IPS-20b (cell line): Measurements from ENCODE around the gene MRPL27.

ENCODE experiments used
- H3K27ac ChIP-seq: one replicate; pipeline ENCODE4 v1.5.1; 2013; ENCODE audit warnings: low read length
- H3K27me3 ChIP-seq: 2 replicates; pipeline ENCODE4 v1.6.1; 2013; ENCODE audit warnings: mild to moderate bottlenecking, low read length, inconsistent platforms; ENCODE audit not compliant: insufficient read depth
- H3K36me3 ChIP-seq: 2 replicates; pipeline ENCODE4 v1.6.1; 2013; ENCODE audit warnings: low read depth, mild to moderate bottlenecking, inconsistent platforms, low read length, moderate library complexity; ENCODE audit not compliant: insufficient read depth
- H3K4me1 ChIP-seq: 2 replicates; pipeline ENCODE4 v1.6.1; 2013; ENCODE audit warnings: mild to moderate bottlenecking, control low read depth, inconsistent platforms, low read length, moderate library complexity; ENCODE audit not compliant: insufficient read depth
- H3K4me3 ChIP-seq: 2 replicates; pipeline ENCODE4 v1.5.1; 2013; ENCODE audit warnings: mild to moderate bottlenecking, low read length, inconsistent platforms
- H3K9ac ChIP-seq: 2 replicates; pipeline ENCODE4 v1.6.1; 2013; ENCODE audit warnings: low read depth, mild to moderate bottlenecking, inconsistent platforms, low read length, moderate library complexity
- H3K9me3 ChIP-seq: 2 replicates; pipeline ENCODE4 v1.6.1; 2013; ENCODE audit warnings: mild to moderate bottlenecking, low read depth, low read length, inconsistent platforms; ENCODE audit not compliant: insufficient read depth

MRPL27 gene

DNA sequence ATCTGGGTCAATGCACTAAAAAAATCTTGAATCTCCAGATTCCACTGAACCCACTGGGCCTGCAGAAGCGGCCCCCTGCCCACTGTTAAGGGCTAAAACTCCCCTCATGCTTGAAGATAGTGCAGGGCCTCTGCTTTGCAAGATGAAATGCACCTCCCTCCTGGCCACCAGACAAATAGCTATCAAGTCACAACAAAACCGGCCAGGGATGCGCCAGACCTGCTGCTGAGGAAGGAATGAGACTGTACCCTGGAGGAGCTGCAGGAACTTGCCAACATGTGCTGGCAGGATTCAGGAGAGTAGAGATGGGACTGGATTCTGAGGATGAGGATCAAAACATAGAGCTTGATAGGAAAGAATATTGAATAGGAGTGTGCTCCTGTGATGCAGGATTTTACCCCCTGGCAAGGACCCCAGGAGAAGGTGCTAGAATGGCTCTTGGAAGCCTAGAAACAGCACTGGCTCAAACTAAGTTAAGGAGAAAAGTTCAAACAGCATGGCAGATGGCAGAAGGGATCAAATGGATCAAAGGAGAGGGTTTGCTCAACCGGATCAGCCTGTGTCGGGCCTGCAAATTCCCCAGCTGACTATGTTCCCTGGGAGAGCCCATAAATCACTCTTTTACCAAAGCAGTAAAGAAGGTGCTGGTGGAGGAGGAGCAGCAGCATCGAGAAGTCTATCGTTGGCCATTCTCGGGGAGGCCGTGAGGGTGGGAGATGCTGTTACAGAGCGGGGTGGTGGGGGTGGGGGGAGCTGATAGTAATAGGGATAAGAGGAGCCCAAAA lies 54.3 kb downstream of the MRPL27 start:
- Histone ChIP-seq H3K4me3 (no peak overlapping the region), H3K36me3 (no peaks in the 10 kb centered on the region), H3K9me3 (no peaks in the 10 kb centered on the region; the same call in 1 of the 2 replicates), H3K4me1 (peaks cover 11% of the 10 kb centered on the region; the same call in 1 of the 2 replicates), H3K27me3 (no peaks in the 10 kb centered on the region), H3K9ac (no peak overlapping the region), H3K27ac (no peak overlapping the region)
